Keratinocyte (primary cell): Measurements from ENCODE around the gene MALSU1.

Experiments used
- CTCF ChIP-seq, 3 experiments: IDR thresholded peaks in 1 of 3; conservative IDR thresholded peaks in 1 of 3; optimal IDR thresholded peaks in 1 of 3; 2 replicates in 2 of 3; 3 replicates in 1 of 3; pipeline versions ENCODE3 to v1.5.1; 2011; ENCODE audit warnings: low read length in 3 of 3, mild to moderate bottlenecking in 3 of 3, moderate library complexity in 2 of 3, control low read depth in 1 of 3, inconsistent platforms in 1 of 3; ENCODE audit not compliant: insufficient read depth in 2 of 3; ENCODE audit errors: extremely low read depth in 1 of 3
- EZH2 ChIP-seq: IDR thresholded peaks from one replicate; pipeline ENCODE4 v1.6.1; 2012; ENCODE audit warnings: inconsistent platforms, mild to moderate bottlenecking, low read length, moderate library complexity

- no peak for TF ChIP-seq CTCF (optimal IDR thresholded peaks at IDR 0.05 in 1 of 3, IDR thresholded peaks at IDR 0.05 in 1 of 3, conservative IDR thresholded peaks at IDR 0.05 in 1 of 3; ENCODE audit: extremely low read depth in 1 of 3, insufficient read depth in 2 of 3, low read length in 3 of 3)
- TF ChIP-seq EZH2 = no peak
Measured at GRCh38 chr7:23266918-23267317, 32.2 kb upstream of the MALSU1 start.
